ENCODE measurements around the gene ST3GAL3. TPM values are rescaled to one million over a fixed set of nuclear protein-coding genes. Genes with fewer than 3 reads are reported as not detected.

Gene ST3GAL3
- polyA plus RNA-seq, 1 of the 3 experiments (the other 2 are of a cell fraction) = 20.6 TPM

DNA sequence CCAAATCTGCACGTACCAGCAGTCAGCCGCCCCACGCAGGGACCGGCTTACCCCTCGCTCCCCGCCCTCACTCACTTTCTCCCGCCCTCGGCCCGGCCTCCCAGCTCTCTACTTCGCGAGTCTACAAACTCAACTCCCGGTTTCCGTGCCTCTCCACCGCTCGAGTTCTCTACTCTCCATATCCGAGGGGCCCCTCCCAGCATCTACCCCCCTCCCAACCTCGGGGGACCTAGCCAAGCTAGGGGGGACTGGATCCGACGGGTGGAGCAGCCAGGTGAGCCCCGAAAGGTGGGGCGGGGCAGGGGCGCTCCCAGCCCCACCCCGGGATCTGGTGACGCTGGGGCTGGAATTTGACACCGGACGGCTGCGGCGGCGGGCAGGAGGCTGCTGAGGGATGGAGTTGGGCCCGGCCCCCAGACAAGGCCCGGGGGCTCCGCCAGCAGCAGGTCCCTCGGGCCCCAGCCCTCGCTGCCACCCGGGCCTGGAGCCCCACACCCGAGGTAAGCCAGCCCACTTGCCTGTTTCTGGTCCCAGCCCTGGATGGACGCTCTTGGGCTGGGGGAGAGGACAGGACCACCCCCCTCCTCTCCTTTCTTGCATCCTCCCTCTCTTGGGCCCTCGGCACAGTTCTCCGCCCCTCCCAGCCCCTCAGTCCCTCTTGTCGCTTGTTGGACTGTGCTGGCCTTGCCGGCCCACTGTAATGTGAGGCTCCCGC, 226.2 kb downstream of the ST3GAL3 start, which contains the start of gene ARTN:
ARTN (plus strand) TSS at position 416 of the 715 bp plus-strand sequence. CDS start 1,856 bp downstream, outside the sequence.
- ChIA-PET POLR2A (interaction anchor here (1.6 kb wide), 1 partner anchor 227 kb away, joined by 4 read pairs; the partner anchor contains the start of gene ST3GAL3), CTCF (interaction anchor here (0.6 to 15.4 kb wide), 21 partner anchors 9 to 465 kb away, joined by 3 to 533 read pairs (median 8); partner anchors contain the start of genes IPO13 and PTPRF)
- H3F3A ChIP-seq (replicated peaks; ENCODE audit: insufficient read depth) = no peaks in the 10 kb centered on the region
- H3K79me2 ChIP-seq (ENCODE audit: insufficient read depth) = no peaks in the 10 kb centered on the region
- H3K9me3 ChIP-seq = no peaks in the 10 kb centered on the region
- H3K4me3 ChIP-seq (ENCODE audit: low read depth in 2 of 2, low read length in 1 of 2) = no peak within 1 kb of the TSS; a peak in 1 of 4 replicates
- H3K4me2 ChIP-seq = no peak within 1 kb of the TSS
- H3K9me2 ChIP-seq = no peaks in the 10 kb centered on the region
- no peaks in the 10 kb centered on the region for H3K27me3 ChIP-seq (ENCODE audit: insufficient read depth)
- H2AFZ ChIP-seq (ENCODE audit: low read depth) = no peak within 1 kb of the TSS
- peaks cover 0 to 7% of the 10 kb centered on the region in 2 experiments for H3K36me3 ChIP-seq (replicated peaks in 1 of 2; ENCODE audit: control insufficient read depth in 1 of 2, insufficient read depth in 2 of 2, low read length in 1 of 2)
- WGBS (ENCODE audit: low lambda C conversion rate) = 88% methylated on average over 28 of the region's 42 CpGs
- no peak within 1 kb of the TSS for H3K27ac ChIP-seq (ENCODE audit: low read depth in 2 of 2, low read length in 1 of 2)
- DNase-seq = no peak
- no peak within 1 kb of the TSS for H3K9ac ChIP-seq
- H3K4me1 ChIP-seq (ENCODE audit: control insufficient read depth in 1 of 2, insufficient read depth in 2 of 2, low read depth in 1 of 2, low read length in 1 of 2) = peaks cover 0 to 10% of the 10 kb centered on the region in 2 experiments; a peak in 2 of 4 replicates
- H4K20me1 ChIP-seq (ENCODE audit: insufficient read depth) = no peaks in the 10 kb centered on the region
- TF ChIP-seq NFIC (IDR thresholded peaks at IDR 0.05; ENCODE audit: borderline replicate concordance) = no peak
- TF ChIP-seq, protein P1, sequence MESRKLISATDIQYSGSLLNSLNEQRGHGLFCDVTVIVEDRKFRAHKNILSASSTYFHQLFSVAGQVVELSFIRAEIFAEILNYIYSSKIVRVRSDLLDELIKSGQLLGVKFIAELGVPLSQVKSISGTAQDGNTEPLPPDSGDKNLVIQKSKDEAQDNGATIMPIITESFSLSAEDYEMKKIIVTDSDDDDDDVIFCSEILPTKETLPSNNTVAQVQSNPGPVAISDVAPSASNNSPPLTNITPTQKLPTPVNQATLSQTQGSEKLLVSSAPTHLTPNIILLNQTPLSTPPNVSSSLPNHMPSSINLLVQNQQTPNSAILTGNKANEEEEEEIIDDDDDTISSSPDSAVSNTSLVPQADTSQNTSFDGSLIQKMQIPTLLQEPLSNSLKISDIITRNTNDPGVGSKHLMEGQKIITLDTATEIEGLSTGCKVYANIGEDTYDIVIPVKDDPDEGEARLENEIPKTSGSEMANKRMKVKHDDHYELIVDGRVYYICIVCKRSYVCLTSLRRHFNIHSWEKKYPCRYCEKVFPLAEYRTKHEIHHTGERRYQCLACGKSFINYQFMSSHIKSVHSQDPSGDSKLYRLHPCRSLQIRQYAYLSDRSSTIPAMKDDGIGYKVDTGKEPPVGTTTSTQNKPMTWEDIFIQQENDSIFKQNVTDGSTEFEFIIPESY (IDR thresholded peaks at IDR 0.05; ENCODE audit: borderline replicate concordance, low read depth) = no peak
- TF ChIP-seq, protein P2, sequence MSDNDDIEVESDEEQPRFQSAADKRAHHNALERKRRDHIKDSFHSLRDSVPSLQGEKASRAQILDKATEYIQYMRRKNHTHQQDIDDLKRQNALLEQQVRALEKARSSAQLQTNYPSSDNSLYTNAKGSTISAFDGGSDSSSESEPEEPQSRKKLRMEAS (IDR thresholded peaks at IDR 0.05; ENCODE audit: low read depth) = no peak
- no peak for TF ChIP-seq TEAD4 (IDR thresholded peaks at IDR 0.05; ENCODE audit: borderline replicate concordance, insufficient read depth)
- TF ChIP-seq, protein P3, sequence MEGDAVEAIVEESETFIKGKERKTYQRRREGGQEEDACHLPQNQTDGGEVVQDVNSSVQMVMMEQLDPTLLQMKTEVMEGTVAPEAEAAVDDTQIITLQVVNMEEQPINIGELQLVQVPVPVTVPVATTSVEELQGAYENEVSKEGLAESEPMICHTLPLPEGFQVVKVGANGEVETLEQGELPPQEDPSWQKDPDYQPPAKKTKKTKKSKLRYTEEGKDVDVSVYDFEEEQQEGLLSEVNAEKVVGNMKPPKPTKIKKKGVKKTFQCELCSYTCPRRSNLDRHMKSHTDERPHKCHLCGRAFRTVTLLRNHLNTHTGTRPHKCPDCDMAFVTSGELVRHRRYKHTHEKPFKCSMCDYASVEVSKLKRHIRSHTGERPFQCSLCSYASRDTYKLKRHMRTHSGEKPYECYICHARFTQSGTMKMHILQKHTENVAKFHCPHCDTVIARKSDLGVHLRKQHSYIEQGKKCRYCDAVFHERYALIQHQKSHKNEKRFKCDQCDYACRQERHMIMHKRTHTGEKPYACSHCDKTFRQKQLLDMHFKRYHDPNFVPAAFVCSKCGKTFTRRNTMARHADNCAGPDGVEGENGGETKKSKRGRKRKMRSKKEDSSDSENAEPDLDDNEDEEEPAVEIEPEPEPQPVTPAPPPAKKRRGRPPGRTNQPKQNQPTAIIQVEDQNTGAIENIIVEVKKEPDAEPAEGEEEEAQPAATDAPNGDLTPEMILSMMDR (IDR thresholded peaks at IDR 0.05) = no peak
- no peak for TF ChIP-seq FOXM1 (IDR thresholded peaks at IDR 0.05; ENCODE audit: low read depth)
- TF ChIP-seq, protein P4, sequence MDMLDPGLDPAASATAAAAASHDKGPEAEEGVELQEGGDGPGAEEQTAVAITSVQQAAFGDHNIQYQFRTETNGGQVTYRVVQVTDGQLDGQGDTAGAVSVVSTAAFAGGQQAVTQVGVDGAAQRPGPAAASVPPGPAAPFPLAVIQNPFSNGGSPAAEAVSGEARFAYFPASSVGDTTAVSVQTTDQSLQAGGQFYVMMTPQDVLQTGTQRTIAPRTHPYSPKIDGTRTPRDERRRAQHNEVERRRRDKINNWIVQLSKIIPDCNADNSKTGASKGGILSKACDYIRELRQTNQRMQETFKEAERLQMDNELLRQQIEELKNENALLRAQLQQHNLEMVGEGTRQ (IDR thresholded peaks at IDR 0.05; ENCODE audit: borderline replicate concordance, low read depth, low read length) = no peak
- no peak for TF ChIP-seq ELF1 (IDR thresholded peaks at IDR 0.05)
- TF ChIP-seq GATA2 (CRISPR knock-in tag; IDR thresholded peaks at IDR 0.05) = no peak
- no peak for TF ChIP-seq TCF12 (IDR thresholded peaks at IDR 0.05)
- TF ChIP-seq POLR2AphosphoS5 (IDR thresholded peaks at IDR 0.05; ENCODE audit: low read depth, low read length) = no peak
- TF ChIP-seq FOSL2 (IDR thresholded peaks at IDR 0.05; ENCODE audit: borderline replicate concordance, low read depth) = no peak
- no peak for TF ChIP-seq GABPA (IDR thresholded peaks at IDR 0.05; ENCODE audit: low read depth)
- no peak for TF ChIP-seq SMC3 (IDR thresholded peaks at IDR 0.05; ENCODE audit: low read depth, low read length)
- no peak for TF ChIP-seq RFX5 (IDR thresholded peaks at IDR 0.05; ENCODE audit: low read length)
- TF ChIP-seq MXI1 (IDR thresholded peaks at IDR 0.05; ENCODE audit: low read depth, low read length) = no peak
- TF ChIP-seq, protein P5, sequence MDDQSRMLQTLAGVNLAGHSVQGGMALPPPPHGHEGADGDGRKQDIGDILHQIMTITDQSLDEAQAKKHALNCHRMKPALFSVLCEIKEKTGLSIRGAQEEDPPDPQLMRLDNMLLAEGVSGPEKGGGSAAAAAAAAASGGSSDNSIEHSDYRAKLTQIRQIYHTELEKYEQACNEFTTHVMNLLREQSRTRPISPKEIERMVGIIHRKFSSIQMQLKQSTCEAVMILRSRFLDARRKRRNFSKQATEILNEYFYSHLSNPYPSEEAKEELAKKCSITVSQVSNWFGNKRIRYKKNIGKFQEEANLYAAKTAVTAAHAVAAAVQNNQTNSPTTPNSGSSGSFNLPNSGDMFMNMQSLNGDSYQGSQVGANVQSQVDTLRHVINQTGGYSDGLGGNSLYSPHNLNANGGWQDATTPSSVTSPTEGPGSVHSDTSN (IDR thresholded peaks at IDR 0.05) = no peak
- TF ChIP-seq RXRA (IDR thresholded peaks at IDR 0.05; ENCODE audit: borderline replicate concordance, low read depth) = no peak
- TF ChIP-seq, protein P6, sequence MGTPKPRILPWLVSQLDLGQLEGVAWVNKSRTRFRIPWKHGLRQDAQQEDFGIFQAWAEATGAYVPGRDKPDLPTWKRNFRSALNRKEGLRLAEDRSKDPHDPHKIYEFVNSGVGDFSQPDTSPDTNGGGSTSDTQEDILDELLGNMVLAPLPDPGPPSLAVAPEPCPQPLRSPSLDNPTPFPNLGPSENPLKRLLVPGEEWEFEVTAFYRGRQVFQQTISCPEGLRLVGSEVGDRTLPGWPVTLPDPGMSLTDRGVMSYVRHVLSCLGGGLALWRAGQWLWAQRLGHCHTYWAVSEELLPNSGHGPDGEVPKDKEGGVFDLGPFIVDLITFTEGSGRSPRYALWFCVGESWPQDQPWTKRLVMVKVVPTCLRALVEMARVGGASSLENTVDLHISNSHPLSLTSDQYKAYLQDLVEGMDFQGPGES (IDR thresholded peaks at IDR 0.05; ENCODE audit: low read depth, low read length) = no peak
- no peak for TF ChIP-seq EP300 (IDR thresholded peaks at IDR 0.05; ENCODE audit: borderline replicate concordance in 1 of 2, low read depth in 1 of 2, low read length in 1 of 2)

All from SK-N-SH (cell line).